OCI-LY1 (cell line): ENCODE data around the gene CHRM3.

Experiments
- H2AFZ ChIP-seq: fragments of 200-600 bp; sonication (generic), shearing (Covaris generic); 2 replicates; pipeline ENCODE4 v1.6.0; 2014; ENCODE audit warnings: antibody characterized with exemption, mild to moderate bottlenecking, low read length
- H3F3A ChIP-seq: fragments of 200-600 bp; sonication (generic), shearing (Covaris generic); 2 replicates; pipeline ENCODE4 v1.6.0; 2014; ENCODE audit warnings: mild to moderate bottlenecking, antibody characterized with exemption, low read length, moderate library complexity; ENCODE audit not compliant: insufficient read depth
- H3K27ac ChIP-seq: fragments of 200-600 bp; sonication (generic); 2 replicates; pipeline ENCODE4 v1.5.1; 2014; ENCODE audit warnings: low read length, mixed run types, mild to moderate bottlenecking, low read depth; ENCODE audit not compliant: poor library complexity, severe bottlenecking
- H3K27me3 ChIP-seq: fragments of 200-600 bp; sonication (generic); 2 replicates; pipeline ENCODE4 v1.6.0; 2014; ENCODE audit warnings: antibody characterized with exemption, mild to moderate bottlenecking, low read length, moderate library complexity; ENCODE audit not compliant: insufficient read depth
- H3K36me3 ChIP-seq: fragments of 200-600 bp; sonication (generic); 2 replicates; pipeline ENCODE4 v1.6.1; 2014; ENCODE audit warnings: mild to moderate bottlenecking, antibody characterized with exemption, low read length, moderate library complexity, mixed read lengths; ENCODE audit not compliant: insufficient read depth
- H3K4me1 ChIP-seq: fragments of 200-600 bp; sonication (generic); 2 replicates; pipeline ENCODE4 v1.5.1; 2014; ENCODE audit warnings: mild to moderate bottlenecking, low read length, moderate library complexity; ENCODE audit not compliant: insufficient read depth, severe bottlenecking
- H3K4me2 ChIP-seq: fragments of 200-600 bp; sonication (generic), shearing (Covaris generic); 2 replicates; pipeline ENCODE4 v1.6.1; 2014; ENCODE audit warnings: low read length
- H3K4me3 ChIP-seq: fragments of 200-600 bp; sonication (generic); 2 replicates; pipeline ENCODE4 v1.5.1; 2014; ENCODE audit warnings: low read length, low read depth, mild to moderate bottlenecking, mixed read lengths; ENCODE audit not compliant: poor library complexity, severe bottlenecking
- H3K79me2 ChIP-seq: fragments of 200-600 bp; shearing (Covaris generic); 2 replicates; pipeline ENCODE4 v1.6.1; 2016; ENCODE audit warnings: mixed run types, low read length, mixed read lengths; ENCODE audit not compliant: insufficient read depth
- H3K9ac ChIP-seq: fragments of 200-600 bp; sonication (generic), shearing (Covaris generic); 2 replicates; pipeline ENCODE4 v1.6.1; 2014; ENCODE audit warnings: mild to moderate bottlenecking, low read length, mixed read lengths
- H3K9me2 ChIP-seq: fragments of 200-600 bp; sonication (generic), shearing (Covaris generic); 2 replicates; pipeline ENCODE4 v1.6.1; 2014; ENCODE audit warnings: low read depth, mild to moderate bottlenecking, low read length, mixed read lengths
- H3K9me3 ChIP-seq: fragments of 200-600 bp; shearing (Covaris generic); 2 replicates; pipeline ENCODE4 v1.6.1; 2014; ENCODE audit warnings: low read length, mixed read lengths
- H4K20me1 ChIP-seq: fragments of 200-600 bp; sonication (generic), shearing (Covaris generic); 2 replicates; pipeline ENCODE4 v1.6.0; 2016; ENCODE audit warnings: mild to moderate bottlenecking, low read length; ENCODE audit not compliant: insufficient read depth
- CTCF ChIP-seq: fragments of 200-600 bp; sonication (generic), shearing (Covaris generic); IDR thresholded peaks from 2 replicates; pipeline ENCODE4 v1.5.1; 2017; ENCODE audit warnings: mild to moderate bottlenecking, antibody characterized with exemption, low read length, moderate library complexity, mixed read lengths
- EZH2 ChIP-seq: fragments of 200-600 bp; sonication (generic), shearing (Covaris generic); IDR thresholded peaks from 2 replicates; pipeline ENCODE4 v1.8.0; 2017; ENCODE audit warnings: borderline replicate concordance, mixed run types, mild to moderate bottlenecking, antibody characterized with exemption, low read length, moderate library complexity, mixed read lengths

CHRM3 gene

GRCh38 chr1:239417221-239417620 lies 30.9 kb downstream of the CHRM3 start:
- TF ChIP-seq EZH2 (no peak), CTCF (no peak)
- H3K9me2 ChIP-seq: no peaks in the 10 kb centered on the region
- no peak overlapping the region for H3K4me3 ChIP-seq
- no peaks in the 10 kb centered on the region for H3K9me3 ChIP-seq
- no peaks in the 10 kb centered on the region for H3F3A ChIP-seq
- H3K36me3 ChIP-seq: no peaks in the 10 kb centered on the region
- no peaks in the 10 kb centered on the region for H3K79me2 ChIP-seq
- no peaks in the 10 kb centered on the region for H3K27me3 ChIP-seq
- H2AFZ ChIP-seq: no peak overlapping the region
- no peaks in the 10 kb centered on the region for H3K4me1 ChIP-seq
- no peak overlapping the region for H3K9ac ChIP-seq
- no peak overlapping the region for H3K4me2 ChIP-seq
- H4K20me1 ChIP-seq: no peaks in the 10 kb centered on the region
- no peak overlapping the region for H3K27ac ChIP-seq

GRCh38 chr1:239417986-239418640 lies 31.7 kb downstream of the CHRM3 start:
- Histone ChIP-seq H3K4me1 (no peaks in the 10 kb centered on the region), H3K9me3 (no peaks in the 10 kb centered on the region), H3F3A (no peaks in the 10 kb centered on the region), H3K79me2 (no peaks in the 10 kb centered on the region), H4K20me1 (no peaks in the 10 kb centered on the region), H3K4me2 (no peak overlapping the region), H3K4me3 (no peak overlapping the region), H2AFZ (no peak overlapping the region), H3K27ac (no peak overlapping the region), H3K9ac (no peak overlapping the region), H3K36me3 (no peaks in the 10 kb centered on the region), H3K9me2 (no peaks in the 10 kb centered on the region), H3K27me3 (no peaks in the 10 kb centered on the region)
- TF ChIP-seq EZH2 (no peak), CTCF (no peak)

- TF ChIP-seq CTCF (no peak), EZH2 (no peak)
- Histone ChIP-seq H3K4me1 (no peaks in the 10 kb centered on the region), H3K36me3 (no peaks in the 10 kb centered on the region), H3K4me3 (no peak overlapping the region), H3K4me2 (no peak overlapping the region), H3K9me2 (no peaks in the 10 kb centered on the region), H3K9ac (no peak overlapping the region), H3K79me2 (no peaks in the 10 kb centered on the region), H2AFZ (no peak overlapping the region), H3F3A (no peaks in the 10 kb centered on the region), H3K27ac (no peak overlapping the region), H3K9me3 (no peaks in the 10 kb centered on the region), H4K20me1 (no peaks in the 10 kb centered on the region), H3K27me3 (no peaks in the 10 kb centered on the region)
Measured at GRCh38 chr1:239418681-239419080, 32.3 kb downstream of the CHRM3 start.
